ENCODE results near the gene RNASEL. TPM values are rescaled to one million over a fixed set of nuclear protein-coding genes. Genes with fewer than 3 reads are reported as not detected.
A peak's percentile ranks its signal among the peaks of the same experiment; 100 is the strongest.

RNASEL gene
- total and polyA plus RNA-seq, 2 donors (not counting 1 experiment from before 2014, with no cell fraction given) = 6.1 to 9.6 TPM

- no peaks in the 10 kb centered on the region for H3K36me3 ChIP-seq (ENCODE audit: control insufficient read depth, insufficient read depth, low read length)
- no peaks in the 10 kb centered on the region for H3K79me2 ChIP-seq (ENCODE audit: control insufficient read depth, insufficient read depth, low read length)
- H3K9me3 ChIP-seq (ENCODE audit: control insufficient read depth, insufficient read depth, low read depth, low read length) = no peaks in the 10 kb centered on the region
- H3K4me1 ChIP-seq (ENCODE audit: control insufficient read depth, extremely low read depth, insufficient read depth, low read length) = no peaks in the 10 kb centered on the region
- no peak overlapping the region for H2AFZ ChIP-seq (ENCODE audit: low read length)
- no peak overlapping the region for H3K4me3 ChIP-seq (replicated peaks in 1 of 4; ENCODE audit: control extremely low read depth in 1 of 4, insufficient read depth in 1 of 4, low read depth in 3 of 4, low read length in 4 of 4)
- H3K4me2 ChIP-seq (ENCODE audit: extremely low read depth, insufficient read depth, low read length) = no peak overlapping the region
- DNase-seq (ENCODE audit: low read depth in 2 of 2) = no peak
- no peak overlapping the region for H3K9ac ChIP-seq (ENCODE audit: insufficient read depth, low read length)
- no peaks in the 10 kb centered on the region for H4K20me1 ChIP-seq (ENCODE audit: control insufficient read depth, extremely low read depth, insufficient read depth, low read length)
- H3K27me3 ChIP-seq (ENCODE audit: control insufficient read depth, insufficient read depth, low read length) = peaks cover 8% of the 10 kb centered on the region
- TF ChIP-seq EZH2 (IDR thresholded peaks at IDR 0.05; ENCODE audit: low read length, missing control alignments) = no peak
- no peak for TF ChIP-seq CTCF (conservative IDR thresholded peaks at IDR 0.05 in 1 of 2, IDR thresholded peaks at IDR 0.05 in 1 of 2; ENCODE audit: low read depth in 1 of 2, low read length in 2 of 2)
- H3K27ac ChIP-seq (ENCODE audit: insufficient read depth, low read length) = no peak overlapping the region
These were observed 32.0 kb upstream of the RNASEL start for GRCh38 chr1:182620924-182621585.

GRCh38 chr1:182617734-182618351, 28.8 kb upstream of the RNASEL start:
- TF ChIP-seq CTCF (conservative IDR thresholded peaks at IDR 0.05 in 1 of 2, IDR thresholded peaks at IDR 0.05 in 1 of 2; ENCODE audit: low read depth in 1 of 2, low read length in 2 of 2) = no peak
- no peak for TF ChIP-seq EZH2 (IDR thresholded peaks at IDR 0.05; ENCODE audit: low read length, missing control alignments)
- Histone ChIP-seq H3K9me3 (ENCODE audit: control insufficient read depth, insufficient read depth, low read depth, low read length) (no peaks in the 10 kb centered on the region), H3K79me2 (ENCODE audit: control insufficient read depth, insufficient read depth, low read length) (no peaks in the 10 kb centered on the region), H2AFZ (ENCODE audit: low read length) (no peak overlapping the region), H3K27me3 (ENCODE audit: control insufficient read depth, insufficient read depth, low read length) (peaks cover 12% of the 10 kb centered on the region), H3K9ac (ENCODE audit: insufficient read depth, low read length) (no peak overlapping the region), H3K36me3 (ENCODE audit: control insufficient read depth, insufficient read depth, low read length) (no peaks in the 10 kb centered on the region), H3K4me3 (replicated peaks in 1 of 4; ENCODE audit: control extremely low read depth in 1 of 4, insufficient read depth in 1 of 4, low read depth in 3 of 4, low read length in 4 of 4) (no peak overlapping the region), H3K27ac (ENCODE audit: insufficient read depth, low read length) (no peak overlapping the region), H3K4me1 (ENCODE audit: control insufficient read depth, extremely low read depth, insufficient read depth, low read length) (peaks cover 2% of the 10 kb centered on the region), H4K20me1 (ENCODE audit: control insufficient read depth, extremely low read depth, insufficient read depth, low read length) (no peaks in the 10 kb centered on the region), H3K4me2 (ENCODE audit: extremely low read depth, insufficient read depth, low read length) (no peak overlapping the region)
- DNase-seq (ENCODE audit: low read depth in 2 of 2) = peak; percentile 32 to 57

- Histone ChIP-seq H3K4me1 (ENCODE audit: control insufficient read depth, extremely low read depth, insufficient read depth, low read length) (peaks cover 2% of the 10 kb centered on the region), H3K9me3 (ENCODE audit: control insufficient read depth, insufficient read depth, low read depth, low read length) (no peaks in the 10 kb centered on the region)
- TF ChIP-seq EZH2 (IDR thresholded peaks at IDR 0.05; ENCODE audit: low read length, missing control alignments) (no peak), CTCF (conservative IDR thresholded peaks at IDR 0.05 in 1 of 2, IDR thresholded peaks at IDR 0.05 in 1 of 2; ENCODE audit: low read depth in 1 of 2, low read length in 2 of 2) (no peak)
These were observed 28.0 kb upstream of the RNASEL start for GRCh38 chr1:182617014-182617429.

More at GRCh38 chr1:182617014-182617429, 28.0 kb upstream of the RNASEL start:
- Histone ChIP-seq H3K4me2 (ENCODE audit: extremely low read depth, insufficient read depth, low read length) (no peak overlapping the region), H3K4me3 (replicated peaks in 1 of 4; ENCODE audit: control extremely low read depth in 1 of 4, insufficient read depth in 1 of 4, low read depth in 3 of 4, low read length in 4 of 4) (no peak overlapping the region), H3K79me2 (ENCODE audit: control insufficient read depth, insufficient read depth, low read length) (no peaks in the 10 kb centered on the region), H4K20me1 (ENCODE audit: control insufficient read depth, extremely low read depth, insufficient read depth, low read length) (no peaks in the 10 kb centered on the region), H2AFZ (ENCODE audit: low read length) (no peak overlapping the region), H3K36me3 (ENCODE audit: control insufficient read depth, insufficient read depth, low read length) (no peaks in the 10 kb centered on the region), H3K27me3 (ENCODE audit: control insufficient read depth, insufficient read depth, low read length) (peaks cover 12% of the 10 kb centered on the region), H3K9ac (ENCODE audit: insufficient read depth, low read length) (no peak overlapping the region), H3K27ac (ENCODE audit: insufficient read depth, low read length) (no peak overlapping the region)
- DNase-seq (ENCODE audit: low read depth in 2 of 2) = no peak

Measured in fibroblast of lung (primary cell).